HG03469 (cell line): ENCODE data around the gene DAD1.

Experiments used
- ATAC-seq: cut with Tn5 transposase; IDR thresholded peaks from one replicate; pipeline ENCODE4 v1.9.1; 2021; ENCODE audit warnings: mild to moderate bottlenecking, moderate library complexity, moderate number of reproducible peaks; ENCODE audit not compliant: unreplicated experiment

The DAD1 gene

GRCh38 chr14:22521449-22522239 lies 67.4 kb downstream of the DAD1 start:
- ATAC-seq = no peak

DNA sequence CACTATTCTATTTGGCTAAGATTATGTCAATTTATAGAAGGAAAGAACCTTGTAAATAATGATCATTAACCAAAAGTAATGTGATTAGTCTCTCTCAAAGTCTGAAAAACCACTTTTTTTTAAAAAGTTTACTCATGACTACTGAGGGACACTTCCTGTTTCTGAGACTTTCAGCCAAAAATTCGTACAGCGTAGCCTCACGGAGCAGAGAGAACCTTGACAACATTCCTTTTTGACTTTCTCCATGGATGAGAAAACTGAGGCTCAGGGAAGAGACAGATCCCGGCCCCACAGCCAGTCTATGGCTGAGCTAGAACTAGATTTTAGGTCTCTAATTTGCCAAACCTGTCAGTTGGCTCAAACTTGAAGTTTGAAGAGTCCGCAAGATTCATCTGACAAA lies 68.2 kb downstream of the DAD1 start:
- ATAC-seq = no peak

- ATAC-seq = no peak
Measured at GRCh38 chr14:22519877-22520685, 68.9 kb downstream of the DAD1 start.

DNA sequence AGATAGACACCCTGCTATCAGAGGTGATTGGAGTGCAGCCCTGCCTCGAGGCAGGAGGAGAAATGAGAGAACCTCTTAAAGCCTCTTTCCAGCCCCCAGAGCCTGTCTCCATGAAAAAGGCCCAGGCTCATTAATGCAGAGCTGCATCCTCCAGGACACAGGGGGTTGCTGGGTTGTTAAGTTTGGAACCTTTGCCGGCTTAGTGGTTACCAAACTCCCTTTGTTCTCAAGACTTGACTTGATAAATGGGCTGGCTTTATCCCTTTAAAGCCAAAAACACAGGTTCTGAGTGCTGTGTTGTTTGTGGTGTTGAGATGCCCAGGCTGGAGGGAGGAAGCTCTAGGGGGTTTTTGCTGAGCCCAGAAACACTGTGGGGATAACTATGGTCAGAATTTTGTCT lies 71.0 kb downstream of the DAD1 start:
- ATAC-seq = no peak

DNA sequence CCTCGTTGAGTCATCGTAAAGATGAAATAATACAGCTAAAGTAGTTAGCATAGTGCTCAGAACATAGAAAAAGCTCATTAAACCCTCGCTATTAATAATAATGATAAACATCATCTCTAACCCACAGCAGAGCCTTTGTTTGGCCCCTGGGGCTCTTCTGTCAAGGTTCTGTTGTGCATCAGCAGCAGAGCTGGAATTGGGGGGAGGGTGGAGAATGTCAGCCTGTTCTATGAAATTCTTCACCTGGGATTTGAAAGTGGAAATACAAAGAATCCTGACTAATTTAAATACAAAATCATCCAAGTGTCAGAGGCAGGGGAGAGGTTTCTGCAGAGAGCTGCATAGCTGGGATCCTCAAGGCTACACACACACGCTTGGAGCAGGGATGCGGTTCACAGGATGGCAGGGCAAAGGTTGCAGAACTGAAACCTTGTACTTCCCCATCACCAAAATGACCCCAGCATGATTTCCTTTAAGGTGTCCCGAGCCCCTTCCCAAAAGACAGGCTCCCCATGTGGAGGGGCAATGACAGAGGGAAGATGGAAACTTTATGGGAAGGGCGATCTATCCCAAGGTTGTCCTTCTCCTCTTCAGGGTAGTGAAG lies 71.8 kb downstream of the DAD1 start:
- no peak for ATAC-seq

GRCh38 chr14:22515929-22516328 lies 73.1 kb downstream of the DAD1 start:
- ATAC-seq = no peak
